B cell (primary cell): ENCODE measurements around the gene ADM5. TPM values are rescaled to one million over a fixed set of nuclear protein-coding genes. Genes with fewer than 3 reads are reported as not detected.
A peak's percentile ranks its signal among the peaks of the same experiment; 100 is the strongest.

Experiments
- ATAC-seq: fragments of 200-7000 bp; cut with Tn5 transposase; one replicate; pipeline ENCODE4 v1.10.0; 2021; ENCODE audit warnings: low read depth, mild to moderate bottlenecking, moderate number of reproducible peaks, moderate library complexity
- CTCF ChIA-PET: fragments of 350-600 bp; sonication (Branson Sonifier 250); formaldehyde crosslinking; loops from one replicate; lab custom pipeline; 2021; ENCODE audit warnings: antibody characterized with exemption, inconsistent platforms; lab: Charles Lee
- POLR2A ChIA-PET: fragments of 350-600 bp; sonication (Branson Sonifier 250); formaldehyde crosslinking; loops from one replicate; lab custom pipeline; 2021; ENCODE audit warnings: antibody characterized with exemption; lab: Charles Lee
- DNase-seq: peaks from one replicate; pipeline ENCODE4 v3.0.0; 2013
- H2AFZ ChIP-seq: 2 replicates; pipeline ENCODE4 v1.6.1; 2012; ENCODE audit warnings: mild to moderate bottlenecking, low read depth, low read length; ENCODE audit not compliant: insufficient read depth, poor library complexity, severe bottlenecking
- H3K27ac ChIP-seq, 2 donors: 1 replicate in 1 of 2; 2 replicates in 1 of 2; pipeline ENCODE4 v1.5.1; 2012 to 2013; ENCODE audit warnings: low read length in 2 of 2, mild to moderate bottlenecking in 2 of 2, moderate library complexity in 1 of 2
- H3K27me3 ChIP-seq, 4 experiments: fragments of 200-600 bp in 1 of 4; sonication (generic) in 1 of 4; replicated peaks in 1 of 4; 1 replicate in 2 of 4; 2 replicates in 2 of 4; pipeline versions ENCODE4 v1.6.1 to v1.7.0; 2013 to 2016; ENCODE audit warnings: low read length in 3 of 4, mild to moderate bottlenecking in 2 of 4, mixed read lengths in 1 of 4, moderate library complexity in 1 of 4; ENCODE audit not compliant: insufficient read depth in 4 of 4, control insufficient read depth in 3 of 4; ENCODE audit errors: control extremely low read depth in 1 of 4
- H3K36me3 ChIP-seq, 2 experiments: replicated peaks in 1 of 2; 1 replicate in 1 of 2; 2 replicates in 1 of 2; pipeline versions ENCODE4 v1.6.1 to v1.7.1; 2013; ENCODE audit warnings: low read length in 1 of 2; ENCODE audit not compliant: insufficient read depth in 2 of 2, control insufficient read depth in 1 of 2; ENCODE audit errors: control extremely low read depth in 1 of 2, extremely low read depth in 1 of 2
- H3K4me1 ChIP-seq, 2 donors: fragments of 200-600 bp in 1 of 2; sonication (generic) in 1 of 2; 1 replicate in 1 of 2; 2 replicates in 1 of 2; pipeline versions ENCODE4 v1.5.1 to v1.6.1; 2013 to 2017; ENCODE audit warnings: low read length in 2 of 2; ENCODE audit not compliant: control insufficient read depth in 2 of 2, insufficient read depth in 2 of 2
- H3K4me2 ChIP-seq: replicated peaks from 2 replicates; pipeline ENCODE3; 2012; ENCODE audit warnings: mild to moderate bottlenecking, low read depth, low read length; ENCODE audit not compliant: poor library complexity, severe bottlenecking
- H3K4me3 ChIP-seq, 5 experiments: fragments of 200-600 bp in 1 of 5; sonication (generic) in 1 of 5; 1 replicate in 3 of 5; 2 replicates in 2 of 5; pipeline versions ENCODE4 v1.5.1 to v1.7.0; 2011 to 2016; ENCODE audit warnings: low read length in 4 of 5, mild to moderate bottlenecking in 4 of 5, low read depth in 2 of 5, control low read depth in 1 of 5, moderate library complexity in 1 of 5; ENCODE audit not compliant: insufficient read depth in 1 of 5; ENCODE audit errors: control extremely low read depth in 1 of 5, extremely low read depth in 1 of 5
- H3K79me2 ChIP-seq: fragments of 200-600 bp; sonication (generic); one replicate; pipeline ENCODE4 v1.6.0; 2016; ENCODE audit warnings: low read length; ENCODE audit not compliant: control insufficient read depth, insufficient read depth
- H3K9ac ChIP-seq: fragments of 200-600 bp; sonication (generic); 2 replicates; pipeline ENCODE4 v1.6.1; 2017; ENCODE audit warnings: mild to moderate bottlenecking, low read length, moderate library complexity
- H3K9me3 ChIP-seq, 3 donors: one replicate each; pipeline versions ENCODE4 v1.6.1 to v1.7.1; 2013; ENCODE audit warnings: low read length in 2 of 3; ENCODE audit not compliant: control insufficient read depth in 2 of 3, insufficient read depth in 1 of 3; ENCODE audit errors: control extremely low read depth in 1 of 3
- H4K20me1 ChIP-seq: 2 replicates; pipeline ENCODE4 v1.6.0; 2012; ENCODE audit warnings: mild to moderate bottlenecking, low read length; ENCODE audit not compliant: insufficient read depth, control insufficient read depth, poor library complexity, severe bottlenecking
- H3K27ac Mint-ChIP-seq: one replicate; pipeline ENCODE4 v1.8.0; 2021; ENCODE audit warnings: mixed read lengths
- H3K27me3 Mint-ChIP-seq: one replicate; pipeline ENCODE4 v1.8.0; 2021; ENCODE audit warnings: mixed read lengths
- H3K4me1 Mint-ChIP-seq: one replicate; pipeline ENCODE4 v1.8.0; 2021; ENCODE audit warnings: mixed read lengths
- H3K4me3 Mint-ChIP-seq: one replicate; pipeline ENCODE4 v1.8.0; 2021; ENCODE audit warnings: mixed read lengths
- H3K9me3 Mint-ChIP-seq: one replicate; pipeline ENCODE4 v1.8.0; 2022; ENCODE audit warnings: mixed read lengths; ENCODE audit not compliant: insufficient read depth
- EZH2 ChIP-seq: IDR thresholded peaks from 2 replicates; pipeline ENCODE4 v1.6.1; 2012; ENCODE audit warnings: borderline replicate concordance, low read depth, mild to moderate bottlenecking, moderate library complexity, low read length; ENCODE audit not compliant: insufficient read depth, poor library complexity, severe bottlenecking
- WGBS: methylation state at CpG from one replicate; pipeline ENCODE4 v1.1.5; 2013; ENCODE audit warnings: missing lambda C conversion rate; ENCODE audit not compliant: insufficient coverage; 5-methylcytosine and 5-hydroxymethylcytosine counted together
- intact Hi-C: fragments of 100-400 bp; cut with micrococcal nuclease; formaldehyde crosslinking; loops from one replicate; pipeline ENCODE4 v1.10.0; 2022
- polyA plus RNA-seq: library from polyadenylated mRNA; depleted of rRNA; stranded (reverse); fragments of >200 nt; gene quantifications from 2 replicates; pipeline ENCODE4 v1.2.3, GENCODE V29; 2012
- total RNA-seq, 2 donors: library from RNA; stranded (reverse); fragments of 120-200 nt in 1 of 2; gene quantifications; 1 replicate in 1 of 2; 2 replicates in 1 of 2; pipeline versions ENCODE4 v1.2.3 to v1.2.4, GENCODE V29; 2013 to 2022
- TF ChIP-seq, protein P1 (sequence below): fragments of 200-600 bp; IDR thresholded peaks from one replicate; pipeline ENCODE4 v1.8.0; 2022; ENCODE audit warnings: antibody characterized with exemption, mild to moderate bottlenecking

ADM5 gene
- total and polyA plus RNA-seq, 2 donors (not counting 1 experiment from before 2014, with no cell fraction given) = 5.6 to 8.4 TPM

GRCh38 chr19:49679771-49680413 is 9.5 kb upstream of the ADM5 start:
- H3K4me1 ChIP-seq = peaks cover 32 to 48% of the 10 kb centered on the region in 2 donors
- DNase-seq = peak; percentile 24
- no peak overlapping the region for H3K4me3 ChIP-seq
- CTCF ChIA-PET = interaction anchor here (0.6 to 3.9 kb wide), 15 partner anchors 10 to 289 kb away, joined by 3 to 28 read pairs (median 4); partner anchors contain the start of genes ADM5, RRAS and SCAF1
- Mint-ChIP-seq H3K9me3 (no peaks in the 10 kb centered on the region), H3K4me3 (no peak overlapping the region), H3K27ac (peak overlapping the region; percentile 70), H3K27me3 (no peaks in the 10 kb centered on the region), H3K4me1 (peaks cover 43% of the 10 kb centered on the region)
- TF ChIP-seq, protein P1, sequence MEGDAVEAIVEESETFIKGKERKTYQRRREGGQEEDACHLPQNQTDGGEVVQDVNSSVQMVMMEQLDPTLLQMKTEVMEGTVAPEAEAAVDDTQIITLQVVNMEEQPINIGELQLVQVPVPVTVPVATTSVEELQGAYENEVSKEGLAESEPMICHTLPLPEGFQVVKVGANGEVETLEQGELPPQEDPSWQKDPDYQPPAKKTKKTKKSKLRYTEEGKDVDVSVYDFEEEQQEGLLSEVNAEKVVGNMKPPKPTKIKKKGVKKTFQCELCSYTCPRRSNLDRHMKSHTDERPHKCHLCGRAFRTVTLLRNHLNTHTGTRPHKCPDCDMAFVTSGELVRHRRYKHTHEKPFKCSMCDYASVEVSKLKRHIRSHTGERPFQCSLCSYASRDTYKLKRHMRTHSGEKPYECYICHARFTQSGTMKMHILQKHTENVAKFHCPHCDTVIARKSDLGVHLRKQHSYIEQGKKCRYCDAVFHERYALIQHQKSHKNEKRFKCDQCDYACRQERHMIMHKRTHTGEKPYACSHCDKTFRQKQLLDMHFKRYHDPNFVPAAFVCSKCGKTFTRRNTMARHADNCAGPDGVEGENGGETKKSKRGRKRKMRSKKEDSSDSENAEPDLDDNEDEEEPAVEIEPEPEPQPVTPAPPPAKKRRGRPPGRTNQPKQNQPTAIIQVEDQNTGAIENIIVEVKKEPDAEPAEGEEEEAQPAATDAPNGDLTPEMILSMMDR = no peak
- no peak for TF ChIP-seq EZH2
- peak overlapping the region; percentile 41 to 93 for H3K27ac ChIP-seq
- peak overlapping the region; percentile 48 for H3K4me2 ChIP-seq
- POLR2A ChIA-PET = interaction anchor here (0.6 to 1.2 kb wide), 3 partner anchors 87 to 296 kb away, joined by 3 to 6 read pairs (median 3); no protein-coding TSS in a partner anchor
- H3K79me2 ChIP-seq = peaks cover 61% of the 10 kb centered on the region
- H3K27me3 ChIP-seq = no peaks in the 10 kb centered on the region
- H2AFZ ChIP-seq = no peak overlapping the region
- intact Hi-C loops = loop anchor here (1.0 to 10.0 kb wide), 3 partner anchors 90 to 565 kb away; partner anchors contain the start of genes C19orf73, LIN7B and PPFIA3
- peaks cover 0 to 5% (median 0%) of the 10 kb centered on the region in 3 donors for H3K9me3 ChIP-seq
- WGBS = 81% methylated on average over 6 of the region's 10 CpGs
- peaks cover 71% of the 10 kb centered on the region for H4K20me1 ChIP-seq
- peaks cover 0 to 40% of the 10 kb centered on the region in 2 experiments for H3K36me3 ChIP-seq
- H3K9ac ChIP-seq = no peak overlapping the region
- ATAC-seq = no peak
